SH-SY5Y (cell line): ENCODE measurements around the gene FYB2.

Source experiments
- GATA2 ChIP-seq: IDR thresholded peaks from 2 replicates; pipeline ENCODE4 v1.6.1; 2011; ENCODE audit warnings: mild to moderate bottlenecking, low read depth, low read length
- GATA3 ChIP-seq: IDR thresholded peaks from 2 replicates; pipeline ENCODE4 v1.6.1; 2011; ENCODE audit warnings: low read depth, mild to moderate bottlenecking, low read length, moderate library complexity

DNA sequence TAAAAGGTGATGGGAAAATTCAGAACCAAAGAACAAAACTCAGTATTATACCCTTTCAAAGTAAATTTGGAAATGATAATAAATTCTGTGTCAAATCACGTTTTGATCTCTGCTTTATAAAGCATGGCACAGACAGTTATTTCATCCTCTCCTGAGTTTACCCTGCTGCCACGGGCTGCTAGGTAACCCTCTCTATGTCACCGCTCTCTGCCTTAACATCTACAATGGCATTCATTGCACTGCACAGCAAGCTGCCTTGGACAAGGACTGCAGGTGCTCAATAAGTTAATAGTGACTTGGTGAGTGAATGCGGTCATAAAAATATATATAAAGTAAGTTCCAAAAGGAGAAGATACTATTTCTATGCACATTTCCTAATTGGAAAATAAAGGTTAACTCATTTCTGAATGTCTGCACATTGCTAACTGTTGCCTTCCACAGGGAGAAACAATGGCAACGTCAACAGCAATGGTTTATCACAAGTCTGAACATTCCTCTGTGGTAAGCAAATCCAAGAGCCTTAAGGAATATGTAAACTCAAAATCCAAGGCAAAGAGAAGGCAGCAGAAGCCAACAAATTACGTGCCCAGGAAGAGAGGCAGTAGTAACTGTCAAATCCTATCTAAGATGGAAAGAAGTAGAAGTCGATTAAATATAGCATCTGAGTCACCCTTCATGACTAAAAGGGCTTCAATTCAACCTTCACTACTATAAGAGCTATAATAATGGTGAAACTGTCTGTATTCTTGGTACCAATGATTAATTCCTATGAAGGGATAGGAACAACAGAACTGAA, 19.4 kb downstream of the FYB2 start:
- TF ChIP-seq GATA2 (no peak), GATA3 (no peak)
